Erythroblast (primary cell): Measurements from ENCODE around the gene MRGPRE.

Source experiments
- DNase-seq, 2 experiments: peaks; one replicate each; lab custom pipeline; 2025; lab: John Stamatoyannopoulos, UW
- GATA1 ChIP-seq: IDR thresholded peaks from 2 replicates; pipeline ENCODE4 v1.6.1; 2011; ENCODE audit warnings: low read depth, mild to moderate bottlenecking, control low read depth, low read length, moderate library complexity
- POLR2A ChIP-seq: IDR thresholded peaks from 2 replicates; pipeline ENCODE4 v1.6.1; 2011; ENCODE audit warnings: mild to moderate bottlenecking, low read length

MRGPRE gene

GRCh38 chr11:3191586-3192324 is 40.5 kb downstream of the MRGPRE start:
- no peak for TF ChIP-seq GATA1
- TF ChIP-seq POLR2A, result no peak
- DNase-seq, result no peak

- no peak for DNase-seq
- TF ChIP-seq POLR2A (no peak), GATA1 (no peak)
Measured at GRCh38 chr11:3190600-3190999, 41.6 kb downstream of the MRGPRE start.

DNA sequence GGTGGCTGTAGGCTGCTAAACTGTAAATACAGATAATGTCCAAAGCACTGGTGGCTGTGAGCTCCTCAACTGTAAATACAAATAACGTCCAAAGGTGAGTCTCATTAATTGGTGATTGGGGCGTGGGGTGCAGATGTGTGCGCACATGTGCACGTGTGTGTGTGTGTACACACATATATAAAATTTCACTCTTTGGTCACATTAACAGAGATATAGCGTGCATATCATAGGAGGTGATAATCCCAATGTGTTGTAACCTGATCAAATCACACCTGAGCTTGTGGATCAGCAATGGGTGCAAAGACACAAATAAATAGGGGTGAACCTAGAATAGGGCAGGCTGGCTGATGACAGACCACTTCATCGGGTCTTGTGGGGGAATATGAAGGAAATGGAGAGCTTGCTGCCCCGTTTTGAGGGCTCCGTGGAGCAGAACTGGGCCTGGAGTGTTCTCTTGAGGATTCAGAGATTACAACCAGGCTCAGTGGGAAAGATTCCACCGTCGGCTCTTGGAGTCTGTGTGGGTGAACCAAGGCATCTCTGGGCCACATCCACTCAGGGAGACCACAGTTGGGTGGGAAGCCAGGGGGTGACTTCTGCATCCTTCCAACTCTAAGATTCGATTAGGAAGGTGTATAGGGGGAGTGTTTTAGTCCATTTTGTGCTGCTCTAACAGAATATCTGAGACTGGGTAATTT is 42.2 kb downstream of the MRGPRE start:
- DNase-seq, result no peak
- no peak for TF ChIP-seq POLR2A
- no peak for TF ChIP-seq GATA1

- DNase-seq, result no peak
Measured at GRCh38 chr11:3189196-3189843, 42.9 kb downstream of the MRGPRE start.

DNA sequence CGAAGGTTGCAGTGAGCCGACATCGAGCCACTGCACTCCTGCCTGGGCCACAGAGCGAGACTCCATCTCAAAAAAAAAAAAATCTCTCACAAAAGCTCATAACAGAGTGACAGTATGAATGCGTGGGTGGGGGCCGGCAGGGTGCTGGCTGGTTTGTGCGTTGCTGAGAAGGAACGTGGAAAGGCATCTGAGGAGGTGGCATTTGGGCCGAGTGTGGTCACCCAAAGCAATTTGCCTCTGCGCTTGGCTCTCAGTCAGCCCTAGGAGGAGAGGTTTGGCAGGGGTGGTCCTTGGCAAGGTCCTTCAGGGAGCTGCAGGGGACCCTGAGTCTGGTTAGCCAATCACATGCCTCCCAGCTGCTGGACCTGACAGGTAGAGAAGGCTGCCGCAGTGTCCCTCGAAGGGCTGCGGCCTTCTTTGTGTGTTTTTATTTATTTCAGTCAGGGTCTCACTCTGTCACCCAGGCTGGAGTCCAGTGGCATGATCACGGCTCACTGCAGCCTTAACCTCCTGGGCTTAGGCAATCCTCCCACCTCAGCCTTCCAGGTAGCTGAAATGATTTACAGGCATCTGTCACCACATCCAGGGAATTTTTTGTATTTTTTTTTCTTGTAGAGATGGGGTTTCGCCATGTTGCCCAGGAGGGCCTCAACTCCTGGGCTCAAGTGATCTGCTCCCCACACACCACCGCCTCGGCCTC is 43.6 kb downstream of the MRGPRE start:
- no peak for DNase-seq
- TF ChIP-seq GATA1 (no peak), POLR2A (no peak)

More at GRCh38 chr11:3189196-3189843, 42.9 kb downstream of the MRGPRE start:
- TF ChIP-seq GATA1 (no peak), POLR2A (no peak)

- TF ChIP-seq GATA1 (no peak), POLR2A (no peak)
Measured at GRCh38 chr11:3186166-3186953, 45.9 kb downstream of the MRGPRE start.

GRCh38 chr11:3184732-3185347 is 47.4 kb downstream of the MRGPRE start:
- TF ChIP-seq POLR2A, result no peak
- TF ChIP-seq GATA1, result no peak
- no peak for DNase-seq

More at GRCh38 chr11:3186166-3186953, 45.9 kb downstream of the MRGPRE start:
- no peak for DNase-seq

DNA sequence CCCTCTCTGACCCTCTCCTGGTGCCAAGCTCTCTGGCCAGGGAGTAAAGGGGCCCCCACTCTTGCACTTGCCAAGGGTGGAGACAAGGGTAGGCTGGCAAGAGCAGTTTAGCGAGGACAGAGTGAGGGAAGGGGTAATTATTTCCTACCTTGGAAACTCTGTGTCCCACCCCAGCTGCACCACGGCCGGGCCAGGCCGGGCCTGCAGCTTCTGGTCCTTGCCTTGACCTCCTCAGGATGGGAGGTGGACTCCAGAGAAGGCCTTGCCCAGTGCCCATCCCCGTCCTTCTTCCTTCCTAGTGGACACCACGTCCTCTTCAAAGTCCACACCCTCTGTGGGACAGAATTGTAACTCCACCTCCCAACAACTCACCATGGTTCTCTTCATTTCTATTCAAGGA is 48.7 kb downstream of the MRGPRE start:
- TF ChIP-seq POLR2A (no peak), GATA1 (no peak)

GRCh38 chr11:3182462-3182852 is 49.8 kb downstream of the MRGPRE start:
- no peak for DNase-seq
- TF ChIP-seq POLR2A, result no peak
- no peak for TF ChIP-seq GATA1

More for the DNA sequence above, 48.7 kb downstream of the MRGPRE start:
- no peak for DNase-seq

DNA sequence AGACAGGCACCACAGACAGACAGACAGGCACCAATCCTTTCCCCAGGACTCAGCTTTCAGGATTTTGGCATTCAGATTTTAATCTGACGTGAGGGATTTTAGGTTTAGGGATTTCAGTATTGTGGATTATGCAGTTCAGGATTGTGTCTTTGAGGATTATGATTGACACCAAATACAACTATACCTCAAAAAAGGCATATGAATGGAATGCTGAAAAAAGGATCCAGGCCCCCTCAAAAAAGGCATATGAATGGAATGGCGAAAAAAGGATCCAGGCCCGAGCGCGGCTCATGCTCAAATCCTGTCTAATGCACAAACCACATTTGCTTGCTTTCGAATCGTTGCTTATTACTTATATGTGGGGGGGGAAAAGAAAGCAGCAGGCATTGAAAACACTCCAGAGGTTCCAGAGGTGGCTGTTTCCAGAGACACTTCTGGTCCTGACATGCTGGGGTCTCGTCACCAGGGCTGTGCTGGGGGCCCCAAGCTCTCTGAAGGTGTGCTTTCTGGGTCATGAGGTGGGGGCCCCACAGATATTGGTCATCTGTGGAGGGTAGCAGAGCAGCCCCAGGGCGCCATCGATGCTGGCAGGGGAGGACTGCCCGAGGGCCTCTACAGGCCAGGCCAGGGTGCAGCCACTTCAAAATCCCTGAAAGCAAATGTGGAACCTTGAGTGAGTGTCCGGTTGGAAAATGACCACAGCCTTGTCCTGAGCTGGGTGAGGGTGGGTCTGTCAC is 50.3 kb downstream of the MRGPRE start:
- TF ChIP-seq POLR2A (no peak), GATA1 (no peak)
- no peak for DNase-seq

DNA sequence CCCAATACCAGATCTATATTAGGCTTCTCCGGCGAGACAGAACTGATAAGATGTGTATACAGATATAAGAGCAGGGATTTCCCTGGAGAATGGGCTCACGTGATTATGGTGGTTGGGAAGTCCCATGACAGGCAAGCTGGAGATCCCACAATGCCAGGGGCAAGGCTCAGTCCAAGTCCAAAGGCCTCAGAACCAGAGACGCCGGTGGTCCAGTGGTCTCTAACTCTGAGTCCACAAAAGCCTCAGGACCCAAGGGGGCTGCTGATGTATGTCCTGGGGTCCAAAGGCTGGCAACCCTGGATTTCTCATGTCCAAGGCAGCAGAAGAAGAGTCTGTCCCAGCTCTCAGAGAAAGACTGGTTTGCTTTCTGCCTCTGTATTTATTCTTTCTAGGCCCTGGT is 51.3 kb downstream of the MRGPRE start:
- no peak for DNase-seq
- TF ChIP-seq GATA1, result no peak
- TF ChIP-seq POLR2A, result no peak

- no peak for TF ChIP-seq POLR2A
- TF ChIP-seq GATA1, result no peak
- no peak for DNase-seq
Measured at GRCh38 chr11:3178349-3178748, 53.9 kb downstream of the MRGPRE start.

GRCh38 chr11:3177931-3178330 is 54.3 kb downstream of the MRGPRE start:
- no peak for DNase-seq
- no peak for TF ChIP-seq GATA1
- no peak for TF ChIP-seq POLR2A
